GM20000 (cell line): Measurements from ENCODE around the gene CCDC182.

Experiments used
- DNase-seq: peaks from one replicate; pipeline ENCODE4 v3.0.0; 2012; ENCODE audit warnings: low spot score
- CTCF ChIP-seq: IDR thresholded peaks from 2 replicates; pipeline ENCODE4 v1.5.1; 2012; ENCODE audit warnings: mild to moderate bottlenecking, control low read depth; ENCODE audit errors: extremely low read depth, missing control alignments

CCDC182 gene

GRCh38 chr17:57721967-57722703 lies 23.0 kb downstream of the CCDC182 start:
- TF ChIP-seq CTCF, result no peak
- DNase-seq, result no peak

- no peak for TF ChIP-seq CTCF
- DNase-seq, result no peak
These were observed 24.6 kb downstream of the CCDC182 start for GRCh38 chr17:57720386-57721035.

- no peak for DNase-seq
- no peak for TF ChIP-seq CTCF
These were observed 26.2 kb downstream of the CCDC182 start for GRCh38 chr17:57718878-57719277.

DNA sequence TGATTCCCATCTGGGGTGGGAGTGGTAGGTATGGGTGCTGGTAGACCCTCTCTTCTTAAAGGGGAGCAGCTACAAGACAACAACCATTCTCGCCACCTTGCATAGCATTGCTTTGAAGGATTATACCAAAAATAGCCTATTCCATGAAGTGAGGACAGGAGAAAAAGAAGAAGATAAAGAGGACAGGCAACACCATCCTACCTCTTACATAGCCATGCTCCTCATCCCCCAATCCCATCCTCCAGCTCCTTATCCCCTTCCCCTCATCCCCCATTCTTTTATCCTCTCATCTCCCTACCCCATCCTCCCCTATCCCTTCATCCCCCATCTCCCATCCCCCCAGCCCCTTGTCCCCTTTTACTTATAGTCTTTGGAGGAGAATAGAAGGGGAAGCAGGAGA lies 29.1 kb downstream of the CCDC182 start:
- no peak for DNase-seq
- TF ChIP-seq CTCF, result no peak

DNA sequence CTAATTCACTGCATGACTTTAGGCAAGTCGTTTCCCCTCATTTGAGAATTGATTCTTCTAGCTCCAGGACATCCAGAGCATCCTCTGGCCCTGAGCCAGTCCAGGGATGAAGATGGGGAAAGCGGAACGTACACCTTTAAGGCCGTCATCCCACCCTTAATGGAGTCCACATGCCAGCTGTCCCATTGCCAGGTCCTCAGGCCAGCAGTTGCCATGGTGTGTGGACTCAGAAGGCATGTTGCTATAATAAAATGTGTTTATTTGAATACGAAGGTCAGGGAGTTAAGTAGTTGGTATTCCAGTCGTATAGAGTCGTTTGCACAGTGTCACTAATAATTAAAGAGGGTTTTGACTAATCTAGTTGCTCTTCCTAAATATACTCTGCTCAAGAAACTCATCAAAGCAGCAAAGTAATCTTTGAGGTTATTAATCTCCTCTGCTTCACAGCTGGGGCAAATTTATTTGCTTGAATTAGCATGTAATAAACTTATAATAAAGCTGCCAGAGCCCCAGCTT lies 30.4 kb downstream of the CCDC182 start:
- TF ChIP-seq CTCF, result no peak
- no peak for DNase-seq

DNA sequence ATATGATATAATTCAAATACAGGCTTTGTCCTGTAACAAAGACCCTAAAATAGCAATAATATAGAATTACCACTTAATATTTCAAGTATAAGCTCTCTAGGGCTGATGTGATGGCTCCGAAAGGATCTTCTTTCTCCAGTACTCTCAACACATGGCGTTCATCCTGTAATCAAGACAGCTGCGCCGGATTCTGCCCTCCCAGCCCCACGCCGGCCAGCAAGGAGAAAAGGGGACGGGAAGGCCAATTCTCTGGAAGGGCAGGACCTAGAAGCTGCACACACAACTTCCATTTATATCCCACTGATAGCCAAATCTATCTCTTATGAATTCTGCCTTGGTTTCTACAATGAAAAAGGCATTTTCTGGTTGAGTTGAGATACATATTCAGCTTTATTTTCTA lies 32.0 kb downstream of the CCDC182 start:
- DNase-seq, result no peak
- TF ChIP-seq CTCF, result no peak

DNA sequence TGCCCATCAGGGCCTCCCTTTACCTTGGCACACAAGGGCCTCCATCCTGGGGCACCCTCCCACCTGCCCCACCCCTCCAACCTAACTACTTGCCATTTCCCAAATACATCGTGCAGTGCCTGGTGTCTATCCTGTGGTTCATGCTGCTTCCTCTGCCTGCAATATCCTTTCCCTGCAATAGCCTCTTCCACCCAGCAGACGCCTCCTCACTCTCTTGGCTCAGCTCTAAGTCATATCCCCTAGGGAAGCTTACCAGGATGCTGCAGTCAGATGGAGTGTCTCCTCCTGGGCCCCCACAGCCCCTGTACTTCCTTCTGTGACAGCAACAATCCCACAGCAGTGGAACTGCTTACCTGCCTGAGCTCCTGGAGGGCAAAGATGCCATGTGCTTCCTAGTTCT lies 36.7 kb downstream of the CCDC182 start:
- DNase-seq, result no peak

More for the DNA sequence above, 36.7 kb downstream of the CCDC182 start:
- TF ChIP-seq CTCF, result no peak
